Measurements from ENCODE around the gene ECI2.

ECI2 gene

GRCh38 chr6:4138186-4138585 is 2.8 kb upstream of the ECI2 start:
- WGBS, result 89% methylated on average over 3 of the region's 3 CpGs
- Histone ChIP-seq H3K27ac (ENCODE audit: low read depth, low read length) (no peak overlapping the region), H3K4me1 (ENCODE audit: insufficient read depth, low read length) (peaks cover 11% of the 10 kb centered on the region; the same call in 1 of the 2 replicates)

GRCh38 chr6:4136354-4136831 is 1.0 kb upstream of the ECI2 start:
- peaks cover 13% of the 10 kb centered on the region; the same call in 1 of the 2 replicates for H3K4me1 ChIP-seq (ENCODE audit: insufficient read depth, low read length)
- H3K9ac ChIP-seq (ENCODE audit: low read depth, low read length), result peak overlapping the region; percentile 67; the same call in 1 of the 2 replicates
- peaks cover 18% of the 10 kb centered on the region for H3K36me3 ChIP-seq (ENCODE audit: insufficient read depth, low read length)
- H3K27me3 ChIP-seq (ENCODE audit: insufficient read depth, low read length), result no peaks in the 10 kb centered on the region
- H3K4me3 ChIP-seq (ENCODE audit: low read length), result peak overlapping the region; percentile 63
- no CpG with 5 or more reads among the region's 1 CpG for WGBS
- peak overlapping the region; percentile 65 for H3K27ac ChIP-seq (ENCODE audit: low read depth, low read length)
- peaks cover 12% of the 10 kb centered on the region; the same call in 1 of the 2 replicates for H3K9me3 ChIP-seq (ENCODE audit: insufficient read depth, low read depth, low read length)

More at GRCh38 chr6:4138186-4138585, 2.8 kb upstream of the ECI2 start:
- Histone ChIP-seq H3K4me3 (ENCODE audit: low read length) (no peak overlapping the region), H3K9me3 (ENCODE audit: insufficient read depth, low read depth, low read length) (no peaks in the 10 kb centered on the region), H3K27me3 (ENCODE audit: insufficient read depth, low read length) (no peaks in the 10 kb centered on the region), H3K9ac (ENCODE audit: low read depth, low read length) (no peak overlapping the region), H3K36me3 (ENCODE audit: insufficient read depth, low read length) (peaks cover 2% of the 10 kb centered on the region; the same call in 1 of the 2 replicates)

GRCh38 chr6:4135665-4136353 is 434 bp upstream of the ECI2 start:
- Histone ChIP-seq H3K36me3 (ENCODE audit: insufficient read depth, low read length) (peaks cover 22% of the 10 kb centered on the region), H3K9ac (ENCODE audit: low read depth, low read length) (peak overlapping the region; percentile 67), H3K4me3 (ENCODE audit: low read length) (peak overlapping the region; percentile 63), H3K27ac (ENCODE audit: low read depth, low read length) (peak overlapping the region; percentile 65), H3K4me1 (ENCODE audit: insufficient read depth, low read length) (peaks cover 13% of the 10 kb centered on the region; the same call in 1 of the 2 replicates), H3K27me3 (ENCODE audit: insufficient read depth, low read length) (no peaks in the 10 kb centered on the region), H3K9me3 (ENCODE audit: insufficient read depth, low read depth, low read length) (peaks cover 12% of the 10 kb centered on the region; the same call in 1 of the 2 replicates)
- WGBS, result under 1% methylated on average over 62 of the region's 64 CpGs

GRCh38 chr6:4133941-4134838 is 1.2 kb downstream of the ECI2 start:
- H3K9ac ChIP-seq (ENCODE audit: low read depth, low read length), result peak overlapping the region; percentile 94
- peak overlapping the region; percentile 100 for H3K4me3 ChIP-seq (ENCODE audit: low read length)
- peaks cover 13% of the 10 kb centered on the region; the same call in 1 of the 2 replicates for H3K4me1 ChIP-seq (ENCODE audit: insufficient read depth, low read length)
- H3K27ac ChIP-seq (ENCODE audit: low read depth, low read length), result peak overlapping the region; percentile 2; the same call in 1 of the 2 replicates
- H3K36me3 ChIP-seq (ENCODE audit: insufficient read depth, low read length), result peaks cover 38% of the 10 kb centered on the region
- peaks cover 12% of the 10 kb centered on the region; the same call in 1 of the 2 replicates for H3K9me3 ChIP-seq (ENCODE audit: insufficient read depth, low read depth, low read length)
- 5% methylated on average over 12 of the region's 13 CpGs for WGBS
- no peaks in the 10 kb centered on the region for H3K27me3 ChIP-seq (ENCODE audit: insufficient read depth, low read length)

- no peak overlapping the region for H3K27ac ChIP-seq (ENCODE audit: low read depth, low read length)
- H3K27me3 ChIP-seq (ENCODE audit: insufficient read depth, low read length), result no peaks in the 10 kb centered on the region
- peaks cover 12% of the 10 kb centered on the region; the same call in 1 of the 2 replicates for H3K9me3 ChIP-seq (ENCODE audit: insufficient read depth, low read depth, low read length)
- peaks cover 9% of the 10 kb centered on the region; the same call in 1 of the 2 replicates for H3K4me1 ChIP-seq (ENCODE audit: insufficient read depth, low read length)
- H3K4me3 ChIP-seq (ENCODE audit: low read length), result no peak overlapping the region
- H3K36me3 ChIP-seq (ENCODE audit: insufficient read depth, low read length), result peaks cover 72% of the 10 kb centered on the region
- H3K9ac ChIP-seq (ENCODE audit: low read depth, low read length), result no peak overlapping the region
- 97% methylated on average over 5 of the region's 5 CpGs for WGBS
These were observed 4.9 kb downstream of the ECI2 start for GRCh38 chr6:4130357-4130987.

- Histone ChIP-seq H3K4me1 (ENCODE audit: insufficient read depth, low read length) (peaks cover 9% of the 10 kb centered on the region; the same call in 1 of the 2 replicates), H3K27me3 (ENCODE audit: insufficient read depth, low read length) (no peaks in the 10 kb centered on the region), H3K27ac (ENCODE audit: low read depth, low read length) (no peak overlapping the region), H3K4me3 (ENCODE audit: low read length) (no peak overlapping the region), H3K9ac (ENCODE audit: low read depth, low read length) (no peak overlapping the region), H3K9me3 (ENCODE audit: insufficient read depth, low read depth, low read length) (peaks cover 12% of the 10 kb centered on the region; the same call in 1 of the 2 replicates), H3K36me3 (ENCODE audit: insufficient read depth, low read length) (peaks cover 82% of the 10 kb centered on the region)
These were observed 5.9 kb downstream of the ECI2 start for GRCh38 chr6:4129446-4129845.

GRCh38 chr6:4128748-4129147 is 6.6 kb downstream of the ECI2 start:
- WGBS, result 93% methylated on average over 5 of the region's 6 CpGs
- Histone ChIP-seq H3K36me3 (ENCODE audit: insufficient read depth, low read length) (peaks cover 89% of the 10 kb centered on the region), H3K4me3 (ENCODE audit: low read length) (no peak overlapping the region), H3K9me3 (ENCODE audit: insufficient read depth, low read depth, low read length) (peaks cover 12% of the 10 kb centered on the region; the same call in 1 of the 2 replicates), H3K4me1 (ENCODE audit: insufficient read depth, low read length) (peaks cover 4% of the 10 kb centered on the region; the same call in 1 of the 2 replicates), H3K27ac (ENCODE audit: low read depth, low read length) (no peak overlapping the region), H3K9ac (ENCODE audit: low read depth, low read length) (no peak overlapping the region), H3K27me3 (ENCODE audit: insufficient read depth, low read length) (no peaks in the 10 kb centered on the region)

- Histone ChIP-seq H3K4me1 (ENCODE audit: insufficient read depth, low read length) (peaks cover under 1% of the 10 kb centered on the region; the same call in 1 of the 2 replicates), H3K27me3 (ENCODE audit: insufficient read depth, low read length) (no peaks in the 10 kb centered on the region), H3K27ac (ENCODE audit: low read depth, low read length) (no peak overlapping the region), H3K9ac (ENCODE audit: low read depth, low read length) (no peak overlapping the region), H3K4me3 (ENCODE audit: low read length) (no peak overlapping the region), H3K9me3 (ENCODE audit: insufficient read depth, low read depth, low read length) (peaks cover 12% of the 10 kb centered on the region; the same call in 1 of the 2 replicates), H3K36me3 (ENCODE audit: insufficient read depth, low read length) (peaks cover 91% of the 10 kb centered on the region)
- 88% methylated on average over 1 of the region's 1 CpG for WGBS
These were observed 7.3 kb downstream of the ECI2 start for GRCh38 chr6:4128072-4128471.

- no peaks in the 10 kb centered on the region for H3K9me3 ChIP-seq (ENCODE audit: insufficient read depth, low read depth, low read length)
- no peak overlapping the region for H3K27ac ChIP-seq (ENCODE audit: low read depth, low read length)
- no peaks in the 10 kb centered on the region for H3K4me1 ChIP-seq (ENCODE audit: insufficient read depth, low read length)
- no peak overlapping the region for H3K4me3 ChIP-seq (ENCODE audit: low read length)
- H3K36me3 ChIP-seq (ENCODE audit: insufficient read depth, low read length), result peaks cover 91% of the 10 kb centered on the region
- no peak overlapping the region for H3K9ac ChIP-seq (ENCODE audit: low read depth, low read length)
- H3K27me3 ChIP-seq (ENCODE audit: insufficient read depth, low read length), result no peaks in the 10 kb centered on the region
- 92% methylated on average over 8 of the region's 8 CpGs for WGBS
These were observed 9.2 kb downstream of the ECI2 start for GRCh38 chr6:4125933-4126864.

GRCh38 chr6:4125500-4125899 is 9.9 kb downstream of the ECI2 start:
- no peaks in the 10 kb centered on the region for H3K4me1 ChIP-seq (ENCODE audit: insufficient read depth, low read length)
- H3K36me3 ChIP-seq (ENCODE audit: insufficient read depth, low read length), result peaks cover 91% of the 10 kb centered on the region
- H3K27me3 ChIP-seq (ENCODE audit: insufficient read depth, low read length), result no peaks in the 10 kb centered on the region
- no peak overlapping the region for H3K9ac ChIP-seq (ENCODE audit: low read depth, low read length)
- no peaks in the 10 kb centered on the region for H3K9me3 ChIP-seq (ENCODE audit: insufficient read depth, low read depth, low read length)
- H3K4me3 ChIP-seq (ENCODE audit: low read length), result no peak overlapping the region
- 90% methylated on average over 5 of the region's 5 CpGs for WGBS
- no peak overlapping the region for H3K27ac ChIP-seq (ENCODE audit: low read depth, low read length)

All from HUES64 (cell line).